GM12873 (cell line): ENCODE data around the gene MLX.

Source experiments
- CTCF ChIP-seq: IDR thresholded peaks from 2 replicates; pipeline ENCODE4 v1.5.1; 2012; ENCODE audit warnings: low read depth, mild to moderate bottlenecking, moderate library complexity, low read length, control low read depth; ENCODE audit not compliant: insufficient read depth; ENCODE audit errors: missing control alignments

Gene MLX

GRCh38 chr17:42617956-42618431 is 51.1 kb downstream of the MLX start:
- no peak for TF ChIP-seq CTCF

GRCh38 chr17:42618442-42619150 is 51.7 kb downstream of the MLX start:
- peak; percentile 49 for TF ChIP-seq CTCF
